HG03045 (cell line): ENCODE measurements around the gene TBC1D1.
A peak's percentile ranks its signal among the peaks of the same experiment; 100 is the strongest.

ENCODE experiments used
- ATAC-seq: cut with Tn5 transposase; IDR thresholded peaks from one replicate; pipeline ENCODE4 v1.9.1; 2021; ENCODE audit warnings: mild to moderate bottlenecking, moderate library complexity; ENCODE audit not compliant: unreplicated experiment

The TBC1D1 gene

DNA sequence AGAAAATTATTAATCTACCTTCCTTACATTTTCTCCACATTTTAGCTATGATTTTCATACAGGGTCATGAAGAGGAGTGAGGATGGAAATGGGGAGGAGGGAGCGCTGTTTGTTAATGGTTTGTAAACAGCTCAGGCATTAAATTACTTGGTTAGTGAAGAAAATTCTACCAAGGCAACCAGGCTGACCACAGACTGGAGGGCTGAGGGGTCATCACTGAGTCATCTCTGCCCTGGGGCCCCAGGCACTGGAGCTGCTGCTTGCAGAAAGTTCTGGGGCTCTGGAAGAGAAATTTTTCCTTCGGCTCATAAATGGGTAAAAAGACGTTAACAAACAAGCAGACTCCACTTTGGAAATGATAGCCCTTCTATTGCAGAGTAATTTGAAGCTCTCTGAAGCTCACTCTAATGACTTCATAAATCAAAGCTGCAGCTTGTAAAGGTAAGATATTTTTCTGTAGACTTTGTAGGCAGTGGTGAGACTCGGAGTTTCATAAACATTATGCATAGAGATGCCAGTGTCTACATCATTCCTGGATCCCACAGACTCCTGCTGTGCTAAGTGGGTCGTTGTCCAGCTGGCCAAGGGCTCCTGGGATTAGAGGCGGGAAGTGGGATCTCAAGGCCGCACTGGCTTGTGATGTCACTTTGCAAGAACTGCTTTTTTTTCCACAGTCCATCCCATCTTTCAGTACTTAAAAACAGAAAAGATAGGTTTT is 228.9 kb downstream of the TBC1D1 start:
- ATAC-seq = no peak

DNA sequence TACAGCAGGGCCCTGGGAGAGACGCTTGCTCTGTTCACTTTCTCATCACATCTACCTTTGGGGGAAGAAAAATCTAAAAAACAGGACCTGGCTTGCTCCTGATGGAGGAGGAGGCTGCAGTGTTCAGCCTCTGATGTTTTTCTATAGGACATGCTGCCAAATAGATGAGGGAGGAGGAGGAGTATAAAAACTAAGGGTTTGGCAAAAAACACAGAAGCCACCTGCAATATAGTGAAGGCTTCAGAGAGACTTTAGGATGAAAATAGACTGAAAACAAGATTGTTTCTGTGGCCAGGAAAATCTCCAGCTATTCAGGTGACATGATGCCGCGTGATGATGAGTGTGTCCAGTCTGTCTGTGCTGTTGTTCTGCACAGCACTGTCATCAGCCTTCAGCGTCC is 229.9 kb downstream of the TBC1D1 start:
- no peak for ATAC-seq

DNA sequence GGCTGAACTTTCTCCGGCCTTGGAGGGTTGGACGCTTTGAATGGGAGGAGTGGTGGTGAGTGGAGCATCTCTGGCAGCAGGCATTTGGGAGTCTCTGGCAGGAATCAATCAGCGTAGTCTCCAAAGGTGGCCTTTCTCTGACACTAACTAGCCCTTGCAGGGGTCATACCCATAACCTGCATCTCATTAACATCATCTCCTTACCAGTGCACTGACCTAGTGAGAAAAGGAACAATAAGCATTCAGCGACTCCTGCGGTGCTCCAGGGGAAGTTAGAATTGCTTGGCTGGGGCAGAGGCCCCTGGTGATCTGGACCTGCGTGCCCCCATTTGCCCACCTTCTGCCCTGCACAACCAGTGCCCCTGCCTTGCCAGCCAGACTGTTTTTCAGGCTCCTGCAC is 231.2 kb downstream of the TBC1D1 start:
- no peak for ATAC-seq

DNA sequence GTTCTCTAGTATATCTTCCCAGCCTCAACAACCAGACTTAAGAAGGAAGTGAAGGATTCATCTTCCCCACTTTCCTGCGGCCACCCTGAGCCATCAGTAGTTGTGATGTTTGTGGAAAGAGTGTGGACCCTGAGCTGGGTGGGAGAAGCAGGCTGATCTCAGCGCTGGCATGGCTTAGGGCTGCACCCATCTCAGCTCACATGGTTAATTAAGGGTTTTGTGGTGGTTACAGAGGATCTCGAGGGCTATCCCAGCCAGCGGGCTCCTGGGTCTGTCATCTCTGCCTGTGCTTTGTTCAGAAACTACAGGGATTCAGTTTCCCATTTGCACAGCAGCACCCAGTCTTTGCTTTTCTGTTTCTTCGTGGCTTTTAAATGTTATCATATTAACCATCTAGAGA is 232.7 kb downstream of the TBC1D1 start:
- ATAC-seq = no peak

DNA sequence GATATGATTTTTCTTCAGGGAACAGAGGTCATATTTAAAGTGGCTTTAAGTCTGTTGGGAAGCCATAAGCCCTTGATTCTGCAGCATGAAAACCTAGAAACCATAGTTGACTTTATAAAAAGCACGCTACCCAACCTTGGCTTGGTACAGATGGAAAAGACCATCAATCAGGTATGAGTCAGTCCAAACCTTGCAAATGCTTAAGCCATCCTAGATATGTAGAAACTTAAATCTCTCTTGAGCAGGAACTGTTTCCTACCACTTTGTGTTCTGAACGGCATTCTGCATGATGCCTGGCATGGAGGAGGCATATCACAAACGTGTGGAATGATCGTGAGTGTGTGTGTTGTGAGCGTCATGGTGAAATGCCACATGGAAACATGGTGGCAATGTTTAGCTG is 234.1 kb downstream of the TBC1D1 start:
- no peak for ATAC-seq

DNA sequence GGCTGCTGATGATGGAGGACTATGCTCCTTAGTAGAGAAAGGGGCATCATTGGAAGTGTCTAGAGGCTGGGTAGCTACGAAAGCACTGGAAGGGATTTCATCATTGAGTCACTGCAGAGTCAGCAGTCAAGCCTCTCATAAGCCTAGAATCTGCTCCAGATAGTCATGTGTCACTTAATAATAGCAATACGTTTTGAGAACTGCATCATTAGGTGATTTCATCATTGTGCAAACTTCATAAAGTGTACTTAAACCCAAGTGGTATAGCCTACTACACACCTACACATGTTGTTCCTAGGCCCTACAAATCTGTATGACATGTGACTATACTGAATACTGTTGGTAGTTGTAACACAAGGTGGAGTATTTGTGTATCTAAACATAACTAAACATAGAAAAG is 234.9 kb downstream of the TBC1D1 start:
- ATAC-seq = no peak

DNA sequence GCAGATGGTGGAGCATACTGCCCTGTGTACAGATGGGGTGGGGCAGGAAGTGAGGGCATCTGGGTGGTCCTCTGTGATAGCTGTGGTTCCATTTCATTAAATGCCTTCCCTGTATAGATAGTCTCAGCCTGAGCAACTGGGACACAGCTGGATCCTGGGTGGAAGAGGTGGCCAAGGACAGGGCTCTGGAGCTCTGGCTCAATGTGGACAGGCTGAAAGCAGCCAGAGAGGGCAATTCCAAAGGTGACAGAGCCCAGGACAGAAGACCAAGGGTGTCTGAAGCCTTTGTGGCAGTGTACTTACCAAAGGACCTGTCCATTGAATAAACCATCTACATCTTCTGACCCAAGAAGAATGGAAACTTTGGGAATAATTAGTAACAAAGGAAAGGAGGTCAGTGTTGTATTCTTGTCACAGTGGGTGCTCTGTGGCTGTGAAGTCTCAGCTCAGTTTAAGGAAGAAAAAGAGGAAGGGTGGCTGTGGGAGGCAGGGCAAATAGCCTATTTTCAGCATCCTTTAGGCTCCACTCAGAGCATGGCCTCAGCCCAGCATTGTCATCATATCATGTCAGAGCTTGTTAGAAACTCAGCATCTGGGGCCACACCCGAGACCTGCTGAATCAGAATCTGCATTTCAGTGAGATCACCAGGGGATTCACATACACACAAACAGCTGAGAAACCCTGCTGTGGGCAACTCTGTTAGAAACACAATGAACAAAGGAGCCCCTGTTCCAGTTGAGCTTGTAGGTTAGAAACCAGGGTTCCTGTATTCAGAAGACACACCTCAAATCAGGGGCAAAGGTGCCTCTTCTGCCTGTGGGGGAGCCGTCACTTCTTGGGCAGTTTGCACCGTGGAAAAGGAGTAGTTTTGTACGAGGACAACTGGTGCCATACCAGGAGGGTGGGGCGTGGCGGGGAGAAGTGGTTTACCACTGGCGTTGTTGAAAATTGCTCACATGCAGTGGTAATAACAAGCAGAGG is 237.9 kb downstream of the TBC1D1 start:
- ATAC-seq = peak; percentile 60

DNA sequence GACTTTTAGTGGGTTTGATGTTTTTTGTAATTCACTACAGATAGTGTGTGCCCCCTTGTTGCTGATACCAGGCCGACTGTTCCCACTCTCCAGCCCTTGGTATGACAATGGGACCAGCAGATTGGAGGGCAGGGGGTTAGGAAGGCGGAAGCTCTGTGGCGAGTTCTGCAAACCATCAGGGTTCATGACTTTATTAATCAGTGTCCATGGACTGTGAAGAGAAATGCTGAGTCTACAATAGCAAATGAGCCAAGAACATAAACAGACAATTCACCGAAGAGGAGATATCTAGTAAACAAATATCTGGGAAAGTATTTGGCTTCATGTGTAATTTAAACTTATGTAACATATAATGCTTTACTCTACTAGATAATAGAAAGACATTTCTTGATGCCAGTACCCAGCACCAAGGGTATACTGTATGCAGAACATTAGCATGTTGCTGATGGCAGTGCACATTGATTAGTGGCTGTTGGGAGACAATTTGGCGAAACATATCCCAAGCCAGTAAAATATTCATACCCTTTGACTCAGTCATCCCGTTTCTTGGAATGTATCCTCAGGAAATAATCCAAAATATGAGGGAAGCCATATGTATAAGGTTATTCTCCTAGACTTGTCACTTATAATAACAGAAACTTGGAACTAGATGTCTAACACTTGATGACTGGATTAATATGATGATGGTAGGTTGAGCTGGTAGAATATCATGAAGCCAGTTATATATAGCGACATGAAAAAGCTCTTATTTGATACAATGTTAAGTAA is 238.8 kb downstream of the TBC1D1 start:
- ATAC-seq = no peak

DNA sequence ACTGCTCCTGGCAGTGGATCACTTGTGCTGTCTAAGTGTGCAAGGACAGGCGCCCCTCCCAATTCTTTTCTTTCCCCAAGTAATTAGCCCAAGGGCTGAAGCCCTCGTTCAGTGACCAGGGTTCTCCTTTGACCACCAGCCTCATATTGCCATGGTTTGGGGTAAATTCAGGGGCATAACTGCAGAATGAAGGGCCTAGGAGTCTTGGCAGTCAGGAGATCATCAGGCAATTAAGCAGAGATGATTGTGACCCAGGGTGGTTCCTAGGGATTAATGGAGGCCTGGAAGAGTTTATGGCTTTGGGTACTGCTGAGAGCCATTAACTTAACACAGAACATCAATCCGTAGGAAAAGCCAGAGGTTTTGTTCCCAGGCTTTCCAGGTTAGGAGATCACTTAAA is 240.0 kb downstream of the TBC1D1 start:
- no peak for ATAC-seq

DNA sequence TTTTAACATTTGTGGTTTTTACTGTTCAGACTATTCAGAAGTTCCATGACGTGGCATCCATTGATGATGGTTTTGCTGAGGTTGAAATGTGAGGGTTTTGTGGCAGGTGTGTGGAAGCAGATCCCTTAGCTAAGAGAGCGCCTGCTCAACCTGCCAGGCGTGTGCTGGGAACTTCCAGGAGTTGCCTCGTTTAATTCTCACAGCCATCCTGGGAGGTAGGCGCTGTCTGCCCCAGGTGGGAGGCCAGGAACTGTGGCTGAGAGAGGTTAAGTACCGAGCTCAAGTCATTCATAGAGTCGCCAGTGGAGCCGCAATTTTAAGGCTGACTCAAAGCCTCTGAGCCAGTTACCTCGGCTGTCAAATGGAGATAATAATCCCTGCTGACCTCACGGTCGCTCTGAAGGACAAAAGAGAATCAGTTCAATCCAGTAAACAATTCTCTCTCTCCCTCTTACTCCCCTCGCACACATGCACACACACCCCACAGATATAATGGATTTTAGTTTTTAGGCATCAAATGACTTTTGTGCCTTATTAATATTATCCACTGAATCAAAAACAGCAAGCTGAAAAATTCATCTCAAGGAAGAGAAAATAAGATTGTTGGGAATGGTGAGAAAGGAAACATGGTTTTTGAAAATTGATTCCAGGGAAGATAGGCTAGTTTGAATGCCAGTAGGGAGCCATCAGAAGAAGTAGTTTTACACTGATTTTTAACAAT is 240.6 kb downstream of the TBC1D1 start:
- ATAC-seq = peak; percentile 33

DNA sequence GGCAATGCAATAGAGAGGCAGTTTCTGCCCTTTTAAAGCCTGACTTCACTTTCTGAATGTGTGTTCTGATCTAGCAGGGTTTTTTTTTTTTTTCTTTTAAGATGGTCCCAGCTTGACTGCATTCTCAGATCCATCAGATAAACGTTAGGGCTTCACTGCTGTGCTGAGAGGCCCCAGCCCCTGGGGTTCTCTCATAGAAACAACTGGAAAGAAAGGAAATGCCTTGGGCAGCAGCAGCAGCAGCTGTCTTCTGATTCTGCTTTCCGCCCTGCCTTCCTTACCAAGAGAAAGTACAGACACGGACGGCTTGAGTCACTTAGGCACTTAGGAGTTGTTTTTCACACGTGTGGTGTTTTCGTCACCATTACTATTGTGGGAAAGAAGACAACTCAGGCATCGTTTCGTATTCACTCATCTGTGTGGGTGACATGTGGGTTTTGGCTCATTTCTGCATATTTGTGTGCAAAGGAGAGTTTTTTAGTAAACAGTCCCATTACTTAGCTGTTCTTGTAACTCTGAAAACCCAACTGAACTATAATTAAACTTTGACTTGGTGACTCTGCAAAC is 241.3 kb downstream of the TBC1D1 start:
- peak; percentile 73 for ATAC-seq

DNA sequence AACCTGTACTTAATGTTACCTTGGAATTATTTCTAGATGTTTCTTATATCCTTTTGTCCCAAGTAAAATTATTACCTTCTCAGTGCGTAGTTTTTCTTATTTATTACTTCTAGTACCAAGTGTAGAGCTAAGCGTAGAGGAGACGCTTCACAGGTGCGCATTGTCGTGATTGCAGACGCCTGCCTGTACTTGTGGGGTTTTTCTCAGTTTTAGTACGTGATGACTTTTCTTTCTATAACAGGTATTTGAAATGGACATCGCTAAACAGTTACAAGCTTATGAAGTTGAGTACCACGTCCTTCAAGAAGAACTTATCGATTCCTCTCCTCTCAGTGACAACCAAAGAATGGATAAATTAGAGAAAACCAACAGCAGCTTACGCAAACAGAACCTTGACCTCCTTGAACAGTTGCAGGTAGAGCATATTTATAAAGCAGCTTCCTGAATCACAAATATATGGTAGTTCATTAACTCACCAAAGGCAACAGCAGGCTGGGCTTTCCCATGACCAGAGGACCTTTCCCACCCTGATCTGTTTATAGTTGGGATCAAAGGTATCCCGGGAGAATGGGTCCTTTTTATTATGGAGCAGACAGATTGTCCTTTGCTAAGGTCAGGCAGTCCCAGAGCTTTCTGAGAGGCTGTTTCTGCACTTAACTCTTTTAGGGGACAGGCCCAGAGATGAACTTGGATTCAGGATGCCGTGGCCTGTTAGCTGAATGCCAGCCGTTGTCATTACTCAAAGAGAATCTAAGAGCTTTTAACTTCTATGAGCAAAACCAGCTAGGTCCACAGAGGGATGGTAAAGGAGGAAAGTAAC is 242.2 kb downstream of the TBC1D1 start:
- ATAC-seq = no peak

DNA sequence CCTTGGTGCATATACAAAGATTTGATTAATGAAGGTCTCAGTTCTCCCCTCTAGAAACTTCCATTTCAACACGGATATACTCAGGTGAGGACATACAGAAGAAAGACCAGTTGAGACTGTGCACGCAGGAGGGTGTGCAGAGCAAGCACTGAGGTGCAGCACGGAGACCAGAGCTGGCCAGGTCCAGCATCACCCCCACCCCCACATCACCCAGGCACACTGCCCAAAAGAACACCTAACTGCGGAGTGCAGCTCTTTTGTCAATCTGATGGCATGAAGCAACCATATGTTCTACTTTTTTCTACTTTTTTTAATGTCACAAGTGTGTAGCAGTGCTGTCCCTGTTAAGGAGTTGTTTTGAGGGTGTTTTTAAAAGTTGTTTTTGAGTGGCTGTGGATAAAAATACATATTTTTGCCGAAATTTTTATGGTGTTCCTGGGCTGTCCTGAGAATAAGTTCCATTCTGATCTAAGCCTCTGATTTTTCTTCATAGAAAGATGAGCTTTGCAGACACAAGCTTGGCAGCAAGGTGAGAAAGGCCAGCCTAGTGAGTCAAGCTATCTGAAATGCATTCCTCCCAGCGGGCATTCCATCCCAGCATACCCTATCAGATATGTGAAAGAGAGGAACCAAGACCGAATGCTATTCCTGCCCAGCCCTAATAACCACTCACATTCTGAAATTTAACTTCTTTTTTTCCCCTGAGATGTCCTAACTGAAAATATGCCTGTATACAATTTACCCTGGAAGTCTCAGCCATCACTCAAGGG is 243.0 kb downstream of the TBC1D1 start:
- no peak for ATAC-seq

DNA sequence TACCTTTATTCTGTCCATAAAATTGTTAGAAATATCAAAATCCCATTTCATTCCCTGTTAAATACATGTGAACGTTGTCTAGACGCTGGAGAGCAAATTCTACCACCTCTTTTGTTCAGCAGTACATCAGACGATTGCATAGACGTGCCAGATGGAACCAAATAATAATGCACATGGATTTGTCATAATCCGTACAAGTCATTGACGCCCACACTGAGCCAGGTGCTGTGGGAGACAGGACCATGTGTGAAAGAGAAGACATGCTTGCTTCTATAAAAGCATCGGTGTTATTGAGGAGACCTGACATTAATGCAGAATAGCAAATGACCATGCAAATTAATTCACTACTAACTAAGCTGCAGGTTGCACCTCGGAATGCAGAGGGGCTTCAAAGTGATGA is 244.3 kb downstream of the TBC1D1 start:
- no peak for ATAC-seq

DNA sequence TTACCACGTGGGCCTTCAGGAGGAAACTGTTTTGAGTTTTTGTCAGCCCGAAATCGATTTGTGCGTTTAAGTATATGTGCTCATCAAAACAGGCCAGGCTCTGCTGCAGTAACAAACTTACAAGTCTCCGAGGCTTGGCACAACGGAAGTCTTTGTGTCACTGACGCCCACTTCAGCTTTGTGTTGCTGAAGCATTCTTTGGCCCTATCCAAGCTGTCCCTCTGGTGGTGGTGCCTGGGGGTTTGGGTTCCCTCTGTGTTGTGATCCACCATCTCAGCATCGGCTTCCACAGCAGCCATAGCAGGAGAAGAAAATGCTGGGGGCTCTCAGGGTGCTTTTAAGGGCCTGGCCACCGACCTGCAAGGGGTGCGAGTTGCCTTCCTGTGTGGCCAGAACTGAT is 245.7 kb downstream of the TBC1D1 start:
- ATAC-seq = no peak

DNA sequence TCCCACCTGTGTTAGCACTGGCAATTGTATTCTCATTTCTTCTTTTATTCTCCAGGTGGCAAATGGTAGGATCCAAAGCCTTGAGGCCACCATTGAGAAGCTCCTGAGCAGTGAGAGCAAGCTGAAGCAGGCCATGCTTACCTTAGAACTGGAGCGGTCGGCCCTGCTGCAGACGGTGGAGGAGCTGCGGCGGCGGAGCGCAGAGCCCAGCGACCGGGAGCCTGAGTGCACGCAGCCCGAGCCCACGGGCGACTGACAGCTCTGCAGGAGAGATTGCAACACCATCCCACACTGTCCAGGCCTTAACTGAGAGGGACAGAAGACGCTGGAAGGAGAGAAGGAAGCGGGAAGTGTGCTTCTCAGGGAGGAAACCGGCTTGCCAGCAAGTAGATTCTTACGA is 246.2 kb downstream of the TBC1D1 start:
- no peak for ATAC-seq

DNA sequence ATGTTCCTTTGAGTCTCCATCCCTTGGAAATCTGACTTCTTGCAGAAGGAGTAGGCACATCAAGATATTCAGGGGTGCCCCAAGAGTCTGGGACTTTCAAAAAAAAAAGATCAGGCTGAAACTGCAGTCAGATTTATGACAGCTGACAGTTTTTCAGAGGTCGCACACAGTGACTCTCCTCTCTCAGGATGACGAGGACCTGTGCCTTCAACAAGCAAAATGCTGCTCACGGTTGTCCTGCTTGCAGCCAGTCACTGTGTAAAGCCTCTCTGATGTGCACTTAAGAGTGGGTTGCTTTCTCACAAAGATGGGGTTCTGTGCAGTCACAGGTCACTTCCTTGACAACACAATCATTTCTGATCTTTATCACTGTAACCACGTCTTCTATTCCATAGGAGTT is 247.5 kb downstream of the TBC1D1 start:
- ATAC-seq = no peak

DNA sequence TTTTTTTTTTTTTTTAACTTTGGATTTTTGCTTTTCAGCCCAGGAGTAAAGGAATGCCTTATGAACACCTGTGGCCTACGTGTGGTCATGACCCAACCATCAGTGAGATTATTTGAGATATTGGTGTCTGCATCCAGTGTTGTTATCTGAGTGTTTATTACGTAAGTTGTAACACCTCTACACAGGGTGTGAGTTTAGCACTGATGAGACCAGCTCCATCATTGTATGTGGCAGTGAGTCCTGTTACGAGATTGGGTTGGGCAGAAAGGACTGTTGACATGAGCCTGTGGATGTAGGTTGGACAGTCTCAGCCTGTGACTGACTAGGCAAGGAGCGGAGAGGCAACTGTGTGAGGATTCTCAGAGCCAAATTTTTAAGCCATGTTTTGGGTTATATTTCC is 248.3 kb downstream of the TBC1D1 start:
- ATAC-seq = no peak
